Activated CD4-positive, alpha-beta T cell treated with anti-CD3 and anti-CD28 coated beads, Interleukin-2, Interleukin-6, amounts not matched to agents 100 ng/mL and 50 ng/mL, durations not matched to agents 16 hours and 8 hours (primary cell): Measurements from ENCODE around the gene TTC17.
"Not testable (repeated sequence)": the region's sequence is repeated elsewhere in the genome, so short reads cannot be mapped to it uniquely, and the experiment has no call there.

ENCODE experiments used
- DNase-seq: peaks from one replicate; pipeline ENCODE4 v3.0.0-alpha.2; 2020

TTC17 gene

GRCh38 chr11:43382614-43383013, 23.9 kb downstream of the TTC17 start:
- no peak for DNase-seq

- no peak for DNase-seq
Measured at GRCh38 chr11:43384393-43384792, 25.7 kb downstream of the TTC17 start.

GRCh38 chr11:43392713-43393112, 34.0 kb downstream of the TTC17 start:
- DNase-seq = peak; percentile 60

GRCh38 chr11:43393765-43394355, 35.1 kb downstream of the TTC17 start:
- no peak for DNase-seq

DNA sequence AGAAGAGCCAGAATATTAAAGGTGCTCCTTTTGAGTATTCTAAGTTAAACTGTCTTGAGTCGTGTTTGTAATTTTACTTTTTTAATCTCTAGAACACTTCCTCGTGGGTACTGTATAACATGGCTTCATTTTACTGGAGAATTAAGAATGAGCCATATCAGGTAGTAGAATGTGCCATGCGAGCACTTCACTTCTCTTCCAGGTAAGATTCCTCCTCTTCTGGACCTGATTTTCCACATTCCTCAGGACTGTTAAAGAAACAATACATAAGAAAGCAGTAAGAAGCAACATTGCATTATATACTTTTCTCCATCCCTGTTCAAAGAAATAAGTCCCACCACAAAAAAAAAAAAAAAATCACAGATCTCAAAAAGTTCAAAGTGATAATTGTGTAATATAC, 37.9 kb downstream of the TTC17 start:
- DNase-seq = no peak

- DNase-seq = no peak
Measured at GRCh38 chr11:43397251-43397650, 38.5 kb downstream of the TTC17 start.

DNA sequence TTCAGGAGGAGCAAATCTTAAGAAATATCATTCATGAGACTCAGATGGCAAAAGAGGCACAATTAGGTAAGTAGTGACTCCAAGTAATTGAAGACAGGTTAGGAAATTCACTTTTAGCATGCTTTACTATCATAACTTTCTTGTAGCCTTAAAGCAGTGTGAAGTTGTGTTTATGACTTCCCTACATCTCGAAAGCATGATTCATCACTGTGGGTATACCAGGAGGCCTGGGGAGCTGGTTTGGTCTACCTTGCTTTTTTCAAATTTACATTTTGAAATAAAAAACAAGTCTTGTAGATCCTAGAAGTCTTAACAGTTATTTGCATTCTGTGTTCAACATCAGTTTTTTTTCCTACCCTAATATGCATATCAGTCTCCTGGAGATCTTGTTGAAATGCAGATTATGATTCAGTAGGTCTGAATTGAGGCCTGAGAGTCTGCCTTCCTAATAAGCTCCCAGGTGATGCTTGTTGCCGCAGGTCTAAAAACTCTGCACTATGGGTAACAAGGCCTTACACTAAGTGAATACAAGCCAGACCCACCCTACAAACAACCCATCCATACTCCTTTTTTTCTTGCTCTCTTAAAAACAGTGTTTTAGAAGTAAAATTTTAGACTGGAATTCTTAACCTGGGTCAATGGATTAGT, 41.4 kb downstream of the TTC17 start:
- peak; percentile 30 for DNase-seq

DNA sequence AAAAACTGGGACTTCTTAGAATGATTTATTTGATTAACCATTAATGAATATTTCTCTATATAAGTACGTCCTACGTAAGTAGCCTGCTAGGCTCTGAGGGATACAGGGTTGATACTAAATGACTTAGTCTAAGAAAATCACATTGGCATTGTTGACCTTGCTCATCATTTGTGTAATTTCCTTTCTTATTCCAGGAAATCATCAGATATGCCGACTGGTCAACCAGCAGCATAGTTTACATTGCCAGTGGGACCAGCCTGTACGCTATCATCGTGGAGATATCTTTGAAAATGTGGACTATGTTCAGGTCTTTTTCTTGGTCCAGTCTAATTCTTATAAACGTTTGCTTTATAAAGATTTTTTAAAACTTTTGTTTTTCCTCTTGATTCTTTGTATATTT, 42.5 kb downstream of the TTC17 start:
- no peak for DNase-seq

DNA sequence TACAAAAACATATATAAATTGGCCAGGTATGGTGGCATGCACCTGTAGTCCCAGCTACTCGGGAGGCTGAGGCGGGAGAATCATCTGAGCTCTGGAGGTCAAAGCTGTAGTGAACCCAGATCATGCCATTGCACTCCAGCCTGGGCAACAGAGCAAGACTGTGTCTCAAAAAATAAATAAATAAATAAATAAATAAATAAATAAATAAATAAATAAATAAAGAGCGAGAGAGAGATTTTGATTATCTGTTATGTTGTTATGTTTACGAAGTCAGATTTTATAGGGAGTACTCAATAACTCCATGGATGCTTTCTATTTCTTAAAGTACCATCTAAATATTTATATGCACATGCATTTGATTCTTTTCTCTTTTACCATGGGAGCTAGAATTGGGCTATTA, 43.1 kb downstream of the TTC17 start:
- not testable (repeated sequence) for DNase-seq

DNA sequence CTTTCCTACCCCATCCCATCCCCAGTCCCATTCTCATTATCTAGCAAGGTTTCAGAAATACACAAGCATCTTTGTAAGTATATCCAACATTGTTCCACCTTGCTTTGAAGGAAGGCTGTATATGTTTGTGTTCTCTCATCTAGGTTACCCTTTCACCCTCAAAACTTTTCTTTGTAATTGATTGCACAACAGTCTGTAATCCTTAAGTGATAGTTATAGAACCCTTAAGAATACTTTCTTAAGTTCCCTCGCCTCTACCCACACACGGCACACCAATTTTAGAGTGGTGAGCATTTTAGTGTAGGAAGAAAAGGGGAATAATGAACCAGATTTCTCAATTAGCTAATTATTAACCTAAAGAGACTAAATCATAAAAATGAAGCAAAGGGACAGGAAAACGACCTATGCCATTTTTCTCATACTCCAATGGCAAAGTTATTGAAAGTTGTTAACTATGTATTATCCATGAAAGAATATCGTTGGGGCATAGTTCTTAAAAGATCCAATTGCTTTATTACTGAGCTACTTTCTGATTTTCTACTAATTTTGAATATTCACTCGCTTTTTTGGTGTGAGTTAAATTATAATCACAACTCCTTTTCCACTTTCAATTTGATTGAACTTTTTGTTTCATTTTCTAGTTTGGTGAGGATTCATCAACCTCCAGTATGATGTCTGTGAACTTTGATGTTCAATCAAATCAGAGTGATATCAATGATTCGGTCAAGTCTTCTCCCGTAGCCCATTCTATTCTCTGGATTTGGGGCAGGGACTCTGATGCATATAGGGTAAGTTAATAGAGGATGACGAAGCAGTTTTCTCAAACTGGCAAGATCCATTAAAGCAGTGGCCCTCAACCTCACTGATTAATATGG, 44.9 kb downstream of the TTC17 start:
- DNase-seq = no peak

DNA sequence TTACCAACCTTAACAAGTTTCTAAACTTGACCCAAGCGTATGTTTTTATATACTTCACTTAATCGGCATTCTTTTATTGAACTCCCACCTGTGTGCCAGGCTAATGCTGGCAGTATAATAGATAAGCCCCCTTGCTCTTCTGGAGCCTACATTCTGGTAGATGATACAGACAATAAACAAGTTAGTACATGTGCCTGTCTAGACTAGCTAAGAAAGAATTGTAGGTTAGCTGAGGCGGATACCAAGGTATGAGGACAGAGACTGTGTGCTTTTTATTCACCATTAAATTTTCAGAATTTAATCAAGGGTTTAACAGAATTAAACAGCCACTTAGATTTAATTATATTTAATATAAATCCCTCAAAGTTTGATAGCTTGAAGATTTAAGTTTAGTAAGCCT, 45.7 kb downstream of the TTC17 start:
- DNase-seq = no peak

DNA sequence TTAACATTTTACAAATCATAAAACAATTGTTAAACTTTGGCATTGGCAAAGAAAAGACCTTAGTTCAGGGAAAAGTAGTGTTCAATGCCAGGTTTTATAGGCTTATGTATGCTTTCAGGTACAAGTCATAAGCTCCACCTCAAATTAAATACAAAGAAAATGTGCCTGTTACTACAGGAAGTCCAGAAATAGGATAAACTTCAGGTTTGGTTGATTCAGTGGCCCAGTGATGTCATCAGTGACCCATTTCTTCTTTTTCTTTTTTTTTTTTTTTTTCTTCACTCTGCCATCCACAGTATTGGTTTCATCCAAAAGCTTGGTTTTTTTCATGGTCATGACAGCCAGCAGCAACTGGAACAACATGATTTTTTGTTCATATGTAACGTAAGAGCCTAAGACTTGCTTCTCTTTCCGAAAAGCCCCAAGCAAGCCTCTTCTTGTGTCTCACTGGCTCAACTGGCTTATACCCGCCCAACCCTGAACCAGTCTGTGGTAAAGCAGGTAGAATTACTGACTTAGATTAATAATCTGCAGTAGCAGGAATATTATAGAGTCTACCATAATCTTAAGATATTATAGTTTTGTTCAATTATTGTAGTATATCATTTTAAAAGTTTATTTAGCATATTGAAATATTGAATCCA, 46.2 kb downstream of the TTC17 start:
- no peak for DNase-seq

GRCh38 chr11:43408277-43408676, 49.6 kb downstream of the TTC17 start:
- no peak for DNase-seq

GRCh38 chr11:43410394-43410793, 51.7 kb downstream of the TTC17 start:
- DNase-seq = no peak

DNA sequence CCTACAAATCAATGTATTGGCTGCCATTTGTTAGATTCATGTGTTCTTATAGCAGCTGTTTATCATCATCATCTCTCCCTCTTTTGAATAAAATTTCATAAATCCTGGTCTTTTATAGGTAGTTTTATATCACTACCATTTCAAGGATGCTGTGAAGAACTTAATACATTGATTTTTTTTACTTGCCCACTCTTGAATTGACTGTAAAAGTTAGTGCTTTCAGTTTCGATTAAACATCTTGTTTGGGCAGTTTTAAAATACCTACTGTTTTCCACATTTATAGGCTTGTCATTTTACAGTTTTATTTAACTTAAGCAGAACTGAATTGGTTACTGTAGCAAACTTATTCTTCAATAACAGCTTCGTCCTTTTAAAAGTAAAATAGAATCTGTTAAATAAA, 59.5 kb downstream of the TTC17 start:
- peak; percentile 14 for DNase-seq

GRCh38 chr11:43419460-43419859, 60.7 kb downstream of the TTC17 start:
- peak; percentile 53 for DNase-seq

DNA sequence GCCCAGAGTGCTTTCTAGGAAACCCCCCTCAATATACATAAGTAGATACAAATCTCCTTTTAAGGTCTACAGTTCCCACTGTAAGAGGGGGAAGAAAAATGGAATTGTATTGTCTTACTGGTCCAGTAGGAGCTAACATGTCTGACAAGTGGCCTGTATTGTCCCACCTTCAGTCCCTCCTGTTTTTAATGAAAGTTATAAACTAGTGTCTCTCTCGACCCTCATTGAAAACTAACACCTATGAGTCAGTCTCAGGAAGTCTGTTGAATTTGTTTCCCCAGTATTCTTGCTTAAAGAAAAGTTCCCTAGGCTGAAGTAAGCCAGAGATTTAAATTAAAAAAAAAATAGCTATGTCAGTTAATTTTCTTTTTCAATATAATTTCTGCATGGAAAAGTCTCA, 69.3 kb downstream of the TTC17 start:
- no peak for DNase-seq

DNA sequence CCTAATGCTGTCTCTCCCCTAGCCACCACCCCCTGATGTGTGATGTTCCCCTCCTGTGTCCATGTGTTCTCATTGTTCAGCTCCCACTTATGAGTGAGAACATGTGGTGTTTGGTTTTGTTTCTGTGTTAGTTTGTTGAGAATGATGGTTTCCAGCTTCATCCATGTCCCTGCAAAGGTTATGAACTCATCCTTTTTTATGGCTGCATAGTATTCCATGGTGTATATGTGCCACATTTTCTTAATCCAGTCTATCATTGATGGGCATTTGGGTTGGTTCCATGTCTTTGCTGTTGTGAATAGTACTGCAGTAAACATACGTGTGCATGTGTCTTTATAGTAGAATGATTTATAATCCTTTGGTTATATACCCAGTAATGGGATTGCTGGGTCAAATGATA, 72.2 kb downstream of the TTC17 start:
- DNase-seq = not testable (repeated sequence)

DNA sequence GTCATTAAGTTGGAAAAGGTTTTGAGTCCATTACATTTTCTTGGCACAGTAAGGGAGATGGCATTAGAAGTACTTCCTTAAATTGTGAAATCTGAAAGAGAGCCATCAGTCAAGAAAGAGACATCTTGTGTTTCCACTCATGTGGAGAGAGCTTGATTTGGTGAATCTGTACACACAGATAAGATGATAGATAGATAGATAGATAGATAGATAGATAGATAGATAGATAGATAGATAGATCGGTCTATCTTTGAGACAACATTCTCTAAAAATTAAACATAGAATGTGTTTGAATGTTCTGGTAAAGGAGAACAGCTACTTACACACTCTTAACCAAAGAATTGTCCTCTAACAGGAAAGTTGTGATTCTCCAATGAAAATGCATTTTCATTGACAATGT, 76.2 kb downstream of the TTC17 start:
- no peak for DNase-seq

DNA sequence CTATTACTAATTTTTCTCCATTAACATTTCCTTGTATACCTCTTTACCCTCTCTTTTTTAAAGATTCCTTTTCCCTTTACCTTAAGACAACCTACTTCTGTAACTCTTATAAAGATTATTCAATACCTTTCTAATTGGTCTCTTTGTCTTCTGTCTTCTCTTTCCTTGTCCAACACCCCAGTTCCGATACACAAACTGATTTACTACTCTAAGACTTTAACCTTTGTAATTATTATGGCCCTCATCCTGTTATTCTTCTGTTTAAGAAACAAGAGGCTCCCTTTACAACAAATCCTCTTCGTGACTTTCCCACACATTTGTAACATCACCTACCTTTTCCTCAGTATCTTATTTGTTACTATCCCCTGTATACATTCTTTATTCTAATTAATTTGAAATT, 81.8 kb downstream of the TTC17 start:
- DNase-seq = no peak

DNA sequence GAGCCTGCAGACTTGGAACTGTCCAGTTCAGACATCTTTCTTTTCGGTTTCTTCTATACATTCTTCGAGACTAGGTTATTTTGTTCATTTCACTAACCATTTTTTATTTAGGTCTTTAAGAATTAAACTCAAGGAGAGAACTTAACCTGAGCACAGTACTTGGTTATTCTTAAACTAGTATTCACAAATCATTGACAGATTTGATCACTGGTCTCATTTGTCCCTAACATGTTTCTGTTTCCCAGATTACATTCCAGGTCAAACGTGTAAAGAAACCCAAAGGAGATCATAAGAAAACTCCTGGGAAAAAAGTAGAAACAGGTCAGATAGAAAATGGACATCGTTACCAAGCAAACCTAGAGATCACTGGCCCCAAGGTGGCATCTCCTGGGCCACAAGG, 85.1 kb downstream of the TTC17 start:
- DNase-seq = no peak

DNA sequence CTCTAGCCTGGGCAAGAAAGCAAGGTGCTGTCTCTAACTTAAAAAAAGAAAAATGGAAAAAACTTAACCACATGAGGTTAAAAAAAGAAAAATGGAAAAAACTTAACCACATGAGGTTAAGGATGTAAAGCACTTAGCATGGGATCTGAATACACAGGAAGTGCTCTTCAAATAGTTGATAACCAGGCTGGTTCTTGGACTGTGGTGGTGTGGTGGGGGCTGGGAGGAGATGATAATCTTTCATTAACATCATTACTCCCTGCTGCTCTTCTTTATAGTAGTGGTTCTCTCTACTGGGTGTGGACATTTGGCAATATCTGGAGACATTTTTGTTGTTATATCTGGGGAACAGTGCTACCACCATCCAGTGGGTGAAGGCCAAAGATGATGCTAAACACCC, 88.4 kb downstream of the TTC17 start:
- DNase-seq = peak; percentile 17

DNA sequence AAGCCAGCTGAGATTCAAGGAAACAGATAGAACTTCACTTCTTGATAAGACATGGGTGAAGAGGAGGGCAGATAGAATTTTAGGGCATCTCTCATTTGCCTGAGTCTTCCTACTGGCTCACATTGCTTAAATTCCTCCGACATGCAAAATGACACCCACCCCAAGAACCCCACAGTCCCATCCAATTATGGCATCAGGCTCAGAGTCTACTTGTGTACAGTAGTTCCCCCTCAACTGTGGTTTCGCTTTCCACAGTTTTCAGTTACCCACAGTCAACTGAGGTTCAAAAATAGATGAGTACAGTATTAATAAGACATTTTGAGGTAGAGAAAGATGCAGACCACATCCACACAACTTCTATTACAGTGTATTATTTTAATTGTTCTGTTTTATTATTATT, 99.8 kb downstream of the TTC17 start:
- no peak for DNase-seq

DNA sequence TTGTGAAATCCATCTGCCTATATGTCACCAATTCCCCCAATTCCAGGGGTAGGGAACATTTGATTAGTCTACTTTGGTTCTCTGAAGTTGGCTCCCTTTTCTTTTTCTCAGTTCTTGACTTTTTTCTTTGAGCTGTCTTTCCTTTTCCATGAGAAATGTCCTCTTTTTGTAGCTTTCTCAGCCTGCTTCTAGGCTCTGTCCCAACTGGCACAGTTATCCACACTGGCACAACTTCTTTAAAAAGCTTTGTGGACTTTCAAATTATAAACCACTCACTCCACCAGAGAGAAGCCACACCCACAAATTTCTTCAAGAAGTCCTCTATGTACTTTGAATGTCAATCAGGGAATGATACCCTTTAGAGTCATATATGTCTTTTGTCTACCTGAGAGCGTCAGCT, 100.5 kb downstream of the TTC17 start:
- DNase-seq = no peak
